SK-N-SH (cell line): ENCODE data around the gene AXL.

ENCODE experiments used
- EP300 ChIP-seq, 2 experiments: IDR thresholded peaks; 2 replicates each; pipeline versions ENCODE4 v1.4.0 to v1.6.1; 2012; ENCODE audit warnings: borderline replicate concordance in 1 of 2, low read depth in 1 of 2, low read length in 1 of 2
- NFIC ChIP-seq: IDR thresholded peaks from 2 replicates; pipeline ENCODE4 v1.4.0; 2012; ENCODE audit warnings: borderline replicate concordance
- POLR2AphosphoS5 ChIP-seq: IDR thresholded peaks from 2 replicates; pipeline ENCODE4 v1.6.1; 2012; ENCODE audit warnings: low read depth, low read length
- RAD21 ChIP-seq: IDR thresholded peaks from 2 replicates; pipeline ENCODE4 v1.6.1; 2012; ENCODE audit warnings: mild to moderate bottlenecking, low read length
- RXRA ChIP-seq: IDR thresholded peaks from 2 replicates; pipeline ENCODE4 v1.4.0; 2012; ENCODE audit warnings: low read depth, mild to moderate bottlenecking, borderline replicate concordance
- SMC3 ChIP-seq: IDR thresholded peaks from 2 replicates; pipeline ENCODE4 v1.6.1; 2012; ENCODE audit warnings: low read depth, low read length, improper control_type of control experiment
- TAF1 ChIP-seq: IDR thresholded peaks from 2 replicates; pipeline ENCODE4 v1.6.1; 2012; ENCODE audit warnings: low read depth, mild to moderate bottlenecking, low read length, moderate library complexity, borderline replicate concordance
- TCF12 ChIP-seq: IDR thresholded peaks from 2 replicates; pipeline ENCODE4 v1.4.0; 2012
- TF ChIP-seq, protein P1 (sequence below): IDR thresholded peaks from 2 replicates; pipeline ENCODE4 v1.4.0; 2012; ENCODE audit warnings: low read depth
- TF ChIP-seq, protein P2 (sequence below): fragments of 200-600 bp; sonication (generic); IDR thresholded peaks from 2 replicates; pipeline ENCODE4 v1.6.1; 2017; ENCODE audit warnings: antibody characterized with exemption, mild to moderate bottlenecking, moderate library complexity
- TF ChIP-seq, protein P3 (sequence below): IDR thresholded peaks from 2 replicates; pipeline ENCODE4; 2012
- TF ChIP-seq, protein P4 (sequence below): IDR thresholded peaks from 2 replicates; pipeline ENCODE4 v1.4.0; 2012; ENCODE audit warnings: low read depth, borderline replicate concordance
- TF ChIP-seq, protein P5 (sequence below): IDR thresholded peaks from 2 replicates; pipeline ENCODE4 v1.6.1; 2012; ENCODE audit warnings: mild to moderate bottlenecking, low read depth, low read length, moderate library complexity

DNA sequence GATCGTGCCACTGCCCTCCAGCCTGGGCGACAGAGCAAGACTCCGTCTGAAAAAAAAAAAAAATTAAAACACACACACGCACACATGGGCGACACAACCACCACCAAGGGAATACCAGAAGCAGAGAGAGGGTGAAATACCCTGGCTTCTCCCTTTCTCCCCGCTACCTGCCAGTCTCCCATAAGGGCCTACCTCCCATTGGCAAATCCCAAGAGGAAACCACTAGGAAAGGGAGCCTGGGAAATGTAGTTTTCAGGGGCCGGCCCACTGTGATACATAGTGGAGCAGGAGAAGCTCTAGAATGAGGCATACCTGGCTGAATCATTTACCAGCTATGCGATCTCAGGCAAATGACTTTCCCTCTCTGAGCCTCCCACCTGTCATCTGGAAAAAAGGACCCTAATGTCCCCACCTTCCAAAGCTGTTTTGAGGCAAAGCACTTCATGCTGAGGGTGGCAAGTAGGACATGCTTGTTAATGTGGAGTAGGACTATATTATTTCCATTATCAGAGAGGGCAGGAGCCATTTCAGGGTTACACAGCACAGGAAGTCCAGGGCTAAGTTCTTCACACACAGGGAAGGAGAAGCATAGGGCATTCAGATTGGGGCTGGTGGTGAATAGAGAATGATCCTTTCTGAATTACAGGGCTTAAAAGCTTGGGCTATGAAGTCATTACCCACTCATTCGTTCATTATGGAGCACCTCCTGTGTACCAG is 30.8 kb downstream of the AXL start:
- TF ChIP-seq, protein P1, sequence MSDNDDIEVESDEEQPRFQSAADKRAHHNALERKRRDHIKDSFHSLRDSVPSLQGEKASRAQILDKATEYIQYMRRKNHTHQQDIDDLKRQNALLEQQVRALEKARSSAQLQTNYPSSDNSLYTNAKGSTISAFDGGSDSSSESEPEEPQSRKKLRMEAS = no peak
- TF ChIP-seq, protein P2, sequence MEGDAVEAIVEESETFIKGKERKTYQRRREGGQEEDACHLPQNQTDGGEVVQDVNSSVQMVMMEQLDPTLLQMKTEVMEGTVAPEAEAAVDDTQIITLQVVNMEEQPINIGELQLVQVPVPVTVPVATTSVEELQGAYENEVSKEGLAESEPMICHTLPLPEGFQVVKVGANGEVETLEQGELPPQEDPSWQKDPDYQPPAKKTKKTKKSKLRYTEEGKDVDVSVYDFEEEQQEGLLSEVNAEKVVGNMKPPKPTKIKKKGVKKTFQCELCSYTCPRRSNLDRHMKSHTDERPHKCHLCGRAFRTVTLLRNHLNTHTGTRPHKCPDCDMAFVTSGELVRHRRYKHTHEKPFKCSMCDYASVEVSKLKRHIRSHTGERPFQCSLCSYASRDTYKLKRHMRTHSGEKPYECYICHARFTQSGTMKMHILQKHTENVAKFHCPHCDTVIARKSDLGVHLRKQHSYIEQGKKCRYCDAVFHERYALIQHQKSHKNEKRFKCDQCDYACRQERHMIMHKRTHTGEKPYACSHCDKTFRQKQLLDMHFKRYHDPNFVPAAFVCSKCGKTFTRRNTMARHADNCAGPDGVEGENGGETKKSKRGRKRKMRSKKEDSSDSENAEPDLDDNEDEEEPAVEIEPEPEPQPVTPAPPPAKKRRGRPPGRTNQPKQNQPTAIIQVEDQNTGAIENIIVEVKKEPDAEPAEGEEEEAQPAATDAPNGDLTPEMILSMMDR = no peak
- TF ChIP-seq, protein P3, sequence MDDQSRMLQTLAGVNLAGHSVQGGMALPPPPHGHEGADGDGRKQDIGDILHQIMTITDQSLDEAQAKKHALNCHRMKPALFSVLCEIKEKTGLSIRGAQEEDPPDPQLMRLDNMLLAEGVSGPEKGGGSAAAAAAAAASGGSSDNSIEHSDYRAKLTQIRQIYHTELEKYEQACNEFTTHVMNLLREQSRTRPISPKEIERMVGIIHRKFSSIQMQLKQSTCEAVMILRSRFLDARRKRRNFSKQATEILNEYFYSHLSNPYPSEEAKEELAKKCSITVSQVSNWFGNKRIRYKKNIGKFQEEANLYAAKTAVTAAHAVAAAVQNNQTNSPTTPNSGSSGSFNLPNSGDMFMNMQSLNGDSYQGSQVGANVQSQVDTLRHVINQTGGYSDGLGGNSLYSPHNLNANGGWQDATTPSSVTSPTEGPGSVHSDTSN = no peak
- TF ChIP-seq RAD21 (no peak), SMC3 (no peak), NFIC (no peak), EP300 (IDR thresholded peaks at IDR 0.05; ENCODE audit: borderline replicate concordance in 1 of 2, low read depth in 1 of 2, low read length in 1 of 2) (no peak), RXRA (no peak), POLR2AphosphoS5 (no peak), TAF1 (no peak), TCF12 (no peak)
- TF ChIP-seq, protein P4, sequence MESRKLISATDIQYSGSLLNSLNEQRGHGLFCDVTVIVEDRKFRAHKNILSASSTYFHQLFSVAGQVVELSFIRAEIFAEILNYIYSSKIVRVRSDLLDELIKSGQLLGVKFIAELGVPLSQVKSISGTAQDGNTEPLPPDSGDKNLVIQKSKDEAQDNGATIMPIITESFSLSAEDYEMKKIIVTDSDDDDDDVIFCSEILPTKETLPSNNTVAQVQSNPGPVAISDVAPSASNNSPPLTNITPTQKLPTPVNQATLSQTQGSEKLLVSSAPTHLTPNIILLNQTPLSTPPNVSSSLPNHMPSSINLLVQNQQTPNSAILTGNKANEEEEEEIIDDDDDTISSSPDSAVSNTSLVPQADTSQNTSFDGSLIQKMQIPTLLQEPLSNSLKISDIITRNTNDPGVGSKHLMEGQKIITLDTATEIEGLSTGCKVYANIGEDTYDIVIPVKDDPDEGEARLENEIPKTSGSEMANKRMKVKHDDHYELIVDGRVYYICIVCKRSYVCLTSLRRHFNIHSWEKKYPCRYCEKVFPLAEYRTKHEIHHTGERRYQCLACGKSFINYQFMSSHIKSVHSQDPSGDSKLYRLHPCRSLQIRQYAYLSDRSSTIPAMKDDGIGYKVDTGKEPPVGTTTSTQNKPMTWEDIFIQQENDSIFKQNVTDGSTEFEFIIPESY = no peak
- TF ChIP-seq, protein P5, sequence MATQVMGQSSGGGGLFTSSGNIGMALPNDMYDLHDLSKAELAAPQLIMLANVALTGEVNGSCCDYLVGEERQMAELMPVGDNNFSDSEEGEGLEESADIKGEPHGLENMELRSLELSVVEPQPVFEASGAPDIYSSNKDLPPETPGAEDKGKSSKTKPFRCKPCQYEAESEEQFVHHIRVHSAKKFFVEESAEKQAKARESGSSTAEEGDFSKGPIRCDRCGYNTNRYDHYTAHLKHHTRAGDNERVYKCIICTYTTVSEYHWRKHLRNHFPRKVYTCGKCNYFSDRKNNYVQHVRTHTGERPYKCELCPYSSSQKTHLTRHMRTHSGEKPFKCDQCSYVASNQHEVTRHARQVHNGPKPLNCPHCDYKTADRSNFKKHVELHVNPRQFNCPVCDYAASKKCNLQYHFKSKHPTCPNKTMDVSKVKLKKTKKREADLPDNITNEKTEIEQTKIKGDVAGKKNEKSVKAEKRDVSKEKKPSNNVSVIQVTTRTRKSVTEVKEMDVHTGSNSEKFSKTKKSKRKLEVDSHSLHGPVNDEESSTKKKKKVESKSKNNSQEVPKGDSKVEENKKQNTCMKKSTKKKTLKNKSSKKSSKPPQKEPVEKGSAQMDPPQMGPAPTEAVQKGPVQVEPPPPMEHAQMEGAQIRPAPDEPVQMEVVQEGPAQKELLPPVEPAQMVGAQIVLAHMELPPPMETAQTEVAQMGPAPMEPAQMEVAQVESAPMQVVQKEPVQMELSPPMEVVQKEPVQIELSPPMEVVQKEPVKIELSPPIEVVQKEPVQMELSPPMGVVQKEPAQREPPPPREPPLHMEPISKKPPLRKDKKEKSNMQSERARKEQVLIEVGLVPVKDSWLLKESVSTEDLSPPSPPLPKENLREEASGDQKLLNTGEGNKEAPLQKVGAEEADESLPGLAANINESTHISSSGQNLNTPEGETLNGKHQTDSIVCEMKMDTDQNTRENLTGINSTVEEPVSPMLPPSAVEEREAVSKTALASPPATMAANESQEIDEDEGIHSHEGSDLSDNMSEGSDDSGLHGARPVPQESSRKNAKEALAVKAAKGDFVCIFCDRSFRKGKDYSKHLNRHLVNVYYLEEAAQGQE = no peak
